HAP-1 (cell line): ENCODE data around the gene SLIT3.

ENCODE experiments used
- DNase-seq, 2 experiments: peaks; one replicate each; pipeline ENCODE4 v3.0.0-alpha.2; 2016 to 2020; ENCODE audit warnings: low spot score in 2 of 2
- H3K27me3 ChIP-seq: fragments of 250-450 bp; sonication (Bioruptor Pico); 2 replicates; pipeline ENCODE4 v1.5.1; 2020; ENCODE audit warnings: low read depth, mild to moderate bottlenecking, moderate library complexity
- H3K36me3 ChIP-seq: fragments of 250-450 bp; sonication (Bioruptor Pico); replicated peaks from 2 replicates; pipeline ENCODE4 v1.5.1; 2020; ENCODE audit warnings: mild to moderate bottlenecking
- H3K4me1 ChIP-seq: fragments of 250-450 bp; sonication (Bioruptor Pico); 2 replicates; pipeline ENCODE4 v1.5.1; 2020; ENCODE audit warnings: mild to moderate bottlenecking
- H3K4me3 ChIP-seq: fragments of 250-450 bp; sonication (Bioruptor Pico); 2 replicates; pipeline ENCODE4 v1.5.1; 2020; ENCODE audit warnings: mild to moderate bottlenecking, moderate library complexity
- H3K9me3 ChIP-seq: fragments of 250-450 bp; sonication (Bioruptor Pico); 2 replicates; pipeline ENCODE4 v1.5.1; 2020; ENCODE audit warnings: mild to moderate bottlenecking, moderate library complexity
- in situ Hi-C: fragments of 300-500 bp; cut with MboI; formaldehyde crosslinking; loops from 3 replicates; pipeline ENCODE4 v1.14.3; 2020; ENCODE audit warnings: low sequenced_read_pairs, inconsistent platforms, mixed read lengths

The SLIT3 gene

GRCh38 chr5:168878135-168878745, 422.7 kb downstream of the SLIT3 start:
- Histone ChIP-seq H3K9me3 (no peaks in the 10 kb centered on the region), H3K4me3 (no peak overlapping the region), H3K4me1 (peaks cover 29% of the 10 kb centered on the region), H3K36me3 (no peaks in the 10 kb centered on the region), H3K27me3 (no peaks in the 10 kb centered on the region)
- in situ Hi-C loops = no loop called here
- DNase-seq = no peak

- H3K4me3 ChIP-seq = no peak overlapping the region
- H3K27me3 ChIP-seq = no peaks in the 10 kb centered on the region
- H3K4me1 ChIP-seq = peaks cover 29% of the 10 kb centered on the region
- H3K36me3 ChIP-seq = no peaks in the 10 kb centered on the region
- in situ Hi-C loops = no loop called here
- no peaks in the 10 kb centered on the region for H3K9me3 ChIP-seq
- peak; percentile 42 to 56 for DNase-seq
Observed at GRCh38 chr5:168877132-168877892, 423.6 kb downstream of the SLIT3 start.

- no peak for DNase-seq
- Histone ChIP-seq H3K4me3 (no peak overlapping the region), H3K36me3 (no peaks in the 10 kb centered on the region), H3K4me1 (peaks cover 29% of the 10 kb centered on the region), H3K27me3 (no peaks in the 10 kb centered on the region), H3K9me3 (no peaks in the 10 kb centered on the region)
- in situ Hi-C loops = no loop called here
Observed at GRCh38 chr5:168876419-168876818, 424.5 kb downstream of the SLIT3 start.

- no peaks in the 10 kb centered on the region for H3K9me3 ChIP-seq
- peaks cover 25% of the 10 kb centered on the region for H3K4me1 ChIP-seq
- no peaks in the 10 kb centered on the region for H3K36me3 ChIP-seq
- H3K27me3 ChIP-seq = no peaks in the 10 kb centered on the region
- no peak overlapping the region for H3K4me3 ChIP-seq
- no peak for DNase-seq
- in situ Hi-C loops = no loop called here
Observed at GRCh38 chr5:168875832-168876231, 425.1 kb downstream of the SLIT3 start.

GRCh38 chr5:168874713-168875380, 426.1 kb downstream of the SLIT3 start:
- no peaks in the 10 kb centered on the region for H3K27me3 ChIP-seq
- H3K4me3 ChIP-seq = no peak overlapping the region
- peaks cover 15% of the 10 kb centered on the region for H3K4me1 ChIP-seq
- no peaks in the 10 kb centered on the region for H3K9me3 ChIP-seq
- DNase-seq = peak; percentile 59 to 60
- in situ Hi-C loops = no loop called here
- no peaks in the 10 kb centered on the region for H3K36me3 ChIP-seq

- Histone ChIP-seq H3K4me3 (no peak overlapping the region), H3K27me3 (no peaks in the 10 kb centered on the region), H3K4me1 (peaks cover 9% of the 10 kb centered on the region; the same call in 1 of the 2 replicates), H3K36me3 (no peaks in the 10 kb centered on the region), H3K9me3 (no peaks in the 10 kb centered on the region)
- DNase-seq = no peak
- in situ Hi-C loops = no loop called here
Observed at GRCh38 chr5:168872246-168872645, 428.7 kb downstream of the SLIT3 start.

- H3K4me3 ChIP-seq = no peak overlapping the region
- in situ Hi-C loops = no loop called here
- H3K4me1 ChIP-seq = peaks cover 13% of the 10 kb centered on the region
- DNase-seq = no peak
- H3K36me3 ChIP-seq = no peaks in the 10 kb centered on the region
- no peaks in the 10 kb centered on the region for H3K27me3 ChIP-seq
- no peaks in the 10 kb centered on the region for H3K9me3 ChIP-seq
Observed at GRCh38 chr5:168870910-168871309, 430.0 kb downstream of the SLIT3 start.

- H3K36me3 ChIP-seq = no peaks in the 10 kb centered on the region
- H3K4me3 ChIP-seq = no peak overlapping the region
- in situ Hi-C loops = no loop called here
- peaks cover 9% of the 10 kb centered on the region for H3K4me1 ChIP-seq
- no peaks in the 10 kb centered on the region for H3K9me3 ChIP-seq
- H3K27me3 ChIP-seq = no peaks in the 10 kb centered on the region
- DNase-seq = no peak
Observed at GRCh38 chr5:168869615-168870227, 431.2 kb downstream of the SLIT3 start.

GRCh38 chr5:168867241-168867640, 433.7 kb downstream of the SLIT3 start:
- H3K27me3 ChIP-seq = no peaks in the 10 kb centered on the region
- DNase-seq = no peak
- H3K9me3 ChIP-seq = no peaks in the 10 kb centered on the region
- in situ Hi-C loops = no loop called here
- peaks cover 4% of the 10 kb centered on the region for H3K4me1 ChIP-seq
- no peaks in the 10 kb centered on the region for H3K36me3 ChIP-seq
- no peak overlapping the region for H3K4me3 ChIP-seq

GRCh38 chr5:168865968-168866367, 435.0 kb downstream of the SLIT3 start:
- Histone ChIP-seq H3K36me3 (no peaks in the 10 kb centered on the region), H3K27me3 (no peaks in the 10 kb centered on the region), H3K4me1 (peaks cover 4% of the 10 kb centered on the region), H3K9me3 (no peaks in the 10 kb centered on the region), H3K4me3 (no peak overlapping the region)
- DNase-seq = peak in 1 of 2 experiments; percentile 43
- in situ Hi-C loops = no loop called here

- Histone ChIP-seq H3K9me3 (no peaks in the 10 kb centered on the region), H3K4me3 (no peak overlapping the region), H3K27me3 (no peaks in the 10 kb centered on the region), H3K4me1 (peaks cover 4% of the 10 kb centered on the region), H3K36me3 (no peaks in the 10 kb centered on the region)
- DNase-seq = no peak
- in situ Hi-C loops = no loop called here
Observed at GRCh38 chr5:168863021-168863420, 437.9 kb downstream of the SLIT3 start.

- in situ Hi-C loops = no loop called here
- Histone ChIP-seq H3K4me1 (peaks cover 9% of the 10 kb centered on the region), H3K36me3 (no peaks in the 10 kb centered on the region), H3K9me3 (no peaks in the 10 kb centered on the region), H3K4me3 (no peak overlapping the region), H3K27me3 (no peaks in the 10 kb centered on the region)
- DNase-seq = no peak
Observed at GRCh38 chr5:168860503-168860902, 440.4 kb downstream of the SLIT3 start.

- DNase-seq = no peak
- H3K4me3 ChIP-seq = no peak overlapping the region
- no peaks in the 10 kb centered on the region for H3K9me3 ChIP-seq
- peaks cover 9% of the 10 kb centered on the region for H3K4me1 ChIP-seq
- in situ Hi-C loops = no loop called here
- H3K36me3 ChIP-seq = no peaks in the 10 kb centered on the region
- H3K27me3 ChIP-seq = no peaks in the 10 kb centered on the region
Observed at GRCh38 chr5:168860081-168860480, 440.9 kb downstream of the SLIT3 start.

GRCh38 chr5:168859471-168859870, 441.5 kb downstream of the SLIT3 start:
- no peaks in the 10 kb centered on the region for H3K9me3 ChIP-seq
- in situ Hi-C loops = no loop called here
- peaks cover 9% of the 10 kb centered on the region for H3K4me1 ChIP-seq
- H3K36me3 ChIP-seq = no peaks in the 10 kb centered on the region
- no peaks in the 10 kb centered on the region for H3K27me3 ChIP-seq
- no peak overlapping the region for H3K4me3 ChIP-seq
- DNase-seq = no peak
